Measurements from ENCODE around the gene KLK12.

Gene KLK12

DNA sequence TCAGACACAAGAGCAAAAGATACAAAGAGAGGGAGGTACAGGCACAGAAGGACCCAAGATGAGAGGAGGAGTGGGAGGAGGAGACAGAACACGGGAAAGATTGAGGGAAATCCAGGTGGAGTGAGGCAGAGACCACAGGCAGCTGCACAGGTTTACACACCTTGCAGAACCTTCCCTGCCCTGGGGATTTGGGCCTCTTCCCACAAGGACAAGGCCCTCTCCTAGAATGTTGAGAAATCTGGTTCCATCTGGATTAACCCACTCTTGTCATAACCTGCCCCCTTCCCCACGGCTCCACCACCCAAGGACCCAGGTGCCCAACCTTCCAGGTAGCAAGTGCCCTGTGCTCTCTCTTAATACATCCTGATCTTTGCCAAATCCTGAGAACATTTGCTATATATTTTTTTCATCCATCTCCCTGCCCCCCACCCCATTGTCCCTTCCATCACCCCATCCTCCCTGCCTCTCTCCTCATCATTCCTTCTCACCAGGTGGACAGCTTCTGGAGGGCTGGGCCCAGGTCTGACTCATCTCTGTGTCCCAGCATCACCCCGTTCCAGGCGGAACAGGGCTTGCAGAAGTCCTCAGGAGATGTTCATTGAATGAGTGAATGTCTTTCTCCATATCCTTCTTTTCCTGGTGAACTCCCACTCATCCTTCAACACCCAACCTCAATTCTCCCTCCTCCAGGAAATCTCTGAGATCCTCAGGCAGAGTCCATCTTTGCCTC lies 24.6 kb downstream of the KLK12 start:
- no peaks in the 10 kb centered on the region for H3K9me3 Mint-ChIP-seq
- ATAC-seq (no peak), DNase-seq (ENCODE audit: low spot score in 2 of 2) (no peak)
- no peak overlapping the region for H3K4me3 Mint-ChIP-seq
- peaks cover 4% of the 10 kb centered on the region for H3K36me3 Mint-ChIP-seq
- no peaks in the 10 kb centered on the region for H3K4me1 Mint-ChIP-seq
- no peak overlapping the region for H3K27ac Mint-ChIP-seq

DNA sequence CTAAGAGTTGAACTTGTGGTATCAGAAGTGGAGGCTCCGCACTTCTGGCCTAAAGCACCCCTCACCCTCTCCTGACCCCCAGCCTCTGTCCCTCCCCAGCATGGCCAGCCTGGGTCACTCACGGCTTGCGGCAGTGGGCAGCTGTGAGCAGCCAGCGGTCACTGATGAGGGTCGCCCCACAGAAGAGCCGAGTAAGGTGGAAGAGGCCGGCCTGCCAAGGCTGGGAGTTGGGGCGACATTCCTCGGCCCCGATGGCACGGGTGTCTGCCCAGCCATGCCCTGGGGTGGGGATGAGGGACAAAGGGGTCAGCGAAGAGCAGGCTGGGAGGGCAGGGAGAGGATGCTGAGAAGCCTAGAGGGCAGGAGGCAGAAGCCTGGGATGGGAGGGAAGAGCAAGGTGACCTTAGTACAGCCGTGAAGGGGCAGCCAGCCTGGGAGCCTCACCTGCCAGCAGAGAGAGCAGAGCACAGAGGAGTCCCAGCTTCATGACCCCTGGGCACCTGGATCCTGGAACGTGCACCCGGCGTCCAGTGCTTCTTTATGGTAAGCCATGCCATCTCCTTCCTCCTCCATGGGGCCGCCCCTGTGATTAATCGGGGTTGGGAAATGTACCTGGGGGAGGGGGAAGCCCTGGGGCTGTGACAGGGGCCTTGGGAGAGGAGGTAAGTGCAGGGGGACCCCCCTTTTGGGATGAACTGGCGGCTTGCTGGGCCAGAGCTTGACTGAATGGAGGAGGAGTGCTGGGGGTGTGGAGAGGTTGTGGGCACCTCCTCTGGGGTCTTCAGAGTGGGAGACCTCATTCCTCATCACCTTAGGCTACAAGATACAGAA lies 25.5 kb downstream of the KLK12 start:
- no peak overlapping the region for H3K4me3 Mint-ChIP-seq
- ATAC-seq (peak; percentile 40), DNase-seq (ENCODE audit: low spot score in 2 of 2) (no peak)
- no peaks in the 10 kb centered on the region for H3K4me1 Mint-ChIP-seq
- no peaks in the 10 kb centered on the region for H3K36me3 Mint-ChIP-seq
- no peaks in the 10 kb centered on the region for H3K9me3 Mint-ChIP-seq
- no peak overlapping the region for H3K27ac Mint-ChIP-seq

DNA sequence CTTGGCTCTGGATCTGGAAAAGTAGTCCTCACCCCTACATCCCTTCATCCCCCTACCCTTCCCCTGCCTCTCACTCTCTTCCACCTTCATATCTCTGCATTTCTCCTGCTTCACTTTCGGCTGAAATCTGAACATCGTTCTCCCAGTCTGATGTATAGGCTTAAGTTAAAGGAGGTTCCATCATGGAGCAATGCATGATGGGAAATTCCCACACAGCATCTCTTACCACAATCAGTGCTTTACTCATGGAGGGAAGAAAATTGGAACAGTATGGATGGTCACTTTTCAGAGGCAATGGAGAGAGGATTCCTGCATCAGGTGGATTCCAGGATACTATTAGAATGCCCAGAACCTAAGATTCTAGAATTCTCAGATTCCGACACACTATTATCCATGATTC lies 27.3 kb downstream of the KLK12 start:
- no peaks in the 10 kb centered on the region for H3K9me3 Mint-ChIP-seq
- H3K4me1 Mint-ChIP-seq: no peaks in the 10 kb centered on the region
- no peak overlapping the region for H3K27ac Mint-ChIP-seq
- ATAC-seq: no peak
- no peak for DNase-seq (ENCODE audit: low spot score in 2 of 2)
- H3K4me3 Mint-ChIP-seq: no peak overlapping the region
- no peaks in the 10 kb centered on the region for H3K36me3 Mint-ChIP-seq

DNA sequence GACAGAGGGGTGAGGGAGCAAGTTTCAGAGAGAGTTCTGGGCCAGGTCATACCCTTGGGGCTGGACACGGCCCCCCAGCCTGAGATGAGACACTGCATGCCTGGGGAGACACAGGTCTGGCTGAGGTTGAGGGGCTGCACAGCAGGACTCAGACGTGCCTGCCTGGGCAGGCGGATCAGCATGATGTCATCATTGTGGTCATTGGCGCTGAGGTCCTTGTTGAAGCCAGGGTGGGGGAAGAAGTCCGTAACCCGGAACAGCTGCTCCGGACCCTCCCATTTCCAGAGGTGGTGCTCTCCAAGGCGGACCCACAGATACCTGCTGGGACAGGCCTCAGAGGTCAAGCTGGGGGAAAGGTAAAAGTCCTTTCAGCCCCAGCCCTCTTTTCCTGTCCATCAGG lies 28.4 kb downstream of the KLK12 start:
- H3K9me3 Mint-ChIP-seq: no peaks in the 10 kb centered on the region
- DNase-seq (ENCODE audit: low spot score in 2 of 2): no peak
- no peak overlapping the region for H3K27ac Mint-ChIP-seq
- H3K36me3 Mint-ChIP-seq: no peaks in the 10 kb centered on the region
- no peak for ATAC-seq
- H3K4me3 Mint-ChIP-seq: no peak overlapping the region
- H3K4me1 Mint-ChIP-seq: no peaks in the 10 kb centered on the region

DNA sequence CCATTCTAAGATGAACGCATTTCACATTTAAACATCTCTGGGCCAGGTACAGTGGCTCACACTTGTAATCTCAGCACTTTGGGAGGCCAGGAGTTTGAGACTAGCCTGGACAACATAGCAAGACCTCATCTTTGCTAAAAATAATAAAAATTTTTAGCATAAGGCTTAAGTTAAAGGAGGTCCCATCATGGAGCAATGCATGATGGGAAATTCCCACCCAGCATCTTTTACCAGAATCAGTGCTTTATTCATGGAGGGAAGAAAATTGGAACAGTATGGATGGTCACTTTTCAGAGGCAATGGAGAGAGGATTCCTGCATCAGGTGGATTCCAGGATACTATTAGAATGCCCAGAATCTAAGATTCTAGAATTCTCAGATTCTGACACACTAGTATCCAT lies 29.6 kb downstream of the KLK12 start:
- DNase-seq (ENCODE audit: low spot score in 2 of 2) (no peak), ATAC-seq (no peak)
- H3K9me3 Mint-ChIP-seq: no peaks in the 10 kb centered on the region
- H3K4me1 Mint-ChIP-seq: no peaks in the 10 kb centered on the region
- no peak overlapping the region for H3K27ac Mint-ChIP-seq
- no peaks in the 10 kb centered on the region for H3K36me3 Mint-ChIP-seq
- H3K4me3 Mint-ChIP-seq: no peak overlapping the region

DNA sequence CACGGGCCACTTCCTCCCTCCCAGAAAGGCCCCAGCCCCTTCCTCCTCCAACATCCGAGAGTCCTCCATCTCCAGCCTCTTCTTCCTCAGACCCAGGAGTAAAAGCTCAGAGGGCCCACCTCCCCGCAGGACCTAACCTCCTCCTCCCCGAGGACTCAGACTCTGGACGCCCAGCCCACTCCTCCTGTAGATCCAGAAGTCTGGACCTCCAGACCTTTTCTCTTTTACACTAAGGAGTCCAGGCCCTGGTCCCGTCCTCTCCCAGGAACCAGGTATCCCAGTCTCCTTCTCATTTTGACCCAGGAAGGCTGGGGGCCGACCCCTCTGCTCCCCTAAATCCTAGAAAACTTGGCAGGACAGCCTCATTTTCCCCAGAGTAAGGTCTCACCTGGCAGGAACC lies 31.5 kb downstream of the KLK12 start:
- no peaks in the 10 kb centered on the region for H3K36me3 Mint-ChIP-seq
- H3K27ac Mint-ChIP-seq: peak overlapping the region; percentile 69
- no peaks in the 10 kb centered on the region for H3K9me3 Mint-ChIP-seq
- ATAC-seq: no peak
- no peak for DNase-seq (ENCODE audit: low spot score in 2 of 2)
- no peaks in the 10 kb centered on the region for H3K4me1 Mint-ChIP-seq
- H3K4me3 Mint-ChIP-seq: no peak overlapping the region

DNA sequence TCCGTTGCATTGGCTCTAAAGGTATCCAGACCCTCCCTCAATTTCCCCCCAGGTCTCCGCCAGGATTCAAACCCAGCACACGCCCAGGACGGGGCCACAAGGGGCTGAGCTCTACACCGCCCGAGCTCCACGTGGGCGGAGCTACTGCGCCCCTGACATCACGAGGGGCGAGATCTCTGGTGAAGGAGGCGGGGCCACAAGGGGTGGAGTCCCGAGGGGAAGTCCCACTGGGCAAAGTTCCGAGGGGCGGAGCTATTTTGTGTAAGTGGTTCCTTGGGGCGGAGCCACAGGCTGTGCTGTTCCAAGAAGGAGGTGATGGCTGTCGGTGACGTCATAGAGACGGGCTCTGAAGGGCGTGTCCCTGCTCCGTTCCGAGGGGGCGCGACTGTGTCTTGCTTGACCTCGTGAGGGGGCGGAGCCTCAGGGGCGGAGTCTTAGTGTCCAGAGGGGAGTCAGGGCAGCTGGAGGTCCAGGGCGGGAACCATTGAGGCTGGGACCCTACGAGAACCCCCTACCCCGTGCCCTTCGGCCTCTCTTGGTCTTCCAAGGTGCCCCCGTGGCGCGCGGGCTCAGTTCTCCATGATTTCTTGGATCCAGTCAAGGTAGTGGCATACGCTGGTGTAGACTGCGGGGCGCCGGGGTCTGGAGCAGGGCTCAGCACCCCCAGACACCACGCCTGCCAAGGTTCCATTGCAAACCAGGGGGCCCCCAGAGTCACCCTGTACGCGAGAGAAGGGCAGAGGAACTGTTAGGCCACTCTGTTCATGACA lies 32.1 kb downstream of the KLK12 start:
- H3K4me1 Mint-ChIP-seq: no peaks in the 10 kb centered on the region
- H3K27ac Mint-ChIP-seq: peak overlapping the region; percentile 69
- DNase-seq (ENCODE audit: low spot score in 2 of 2) (no peak), ATAC-seq (no peak)
- no peaks in the 10 kb centered on the region for H3K36me3 Mint-ChIP-seq
- no peak overlapping the region for H3K4me3 Mint-ChIP-seq
- no peaks in the 10 kb centered on the region for H3K9me3 Mint-ChIP-seq

DNA sequence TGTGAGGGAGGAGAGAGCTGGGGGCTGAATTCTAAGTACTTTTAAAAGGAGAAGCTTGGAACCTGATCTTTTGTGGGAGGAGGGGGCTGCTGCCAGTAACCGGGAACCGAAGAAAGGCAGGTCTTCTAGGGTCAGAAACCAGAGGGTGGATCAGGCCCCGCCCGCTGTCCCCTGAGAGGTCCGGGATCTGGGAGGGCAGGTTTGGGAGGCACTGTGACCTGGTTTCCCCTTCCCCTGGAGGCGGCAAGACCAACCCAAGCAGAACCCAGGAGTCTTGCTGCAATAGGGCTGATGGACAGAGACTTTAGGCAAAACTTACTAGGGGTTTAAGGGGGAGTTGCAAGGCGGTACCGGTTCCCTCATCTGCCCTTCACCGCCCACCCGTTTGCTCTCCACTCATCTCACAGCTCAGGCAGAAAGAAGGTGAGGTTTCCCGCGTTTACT lies 32.7 kb downstream of the KLK12 start:
- H3K27ac Mint-ChIP-seq: no peak overlapping the region
- H3K4me3 Mint-ChIP-seq: no peak overlapping the region
- H3K4me1 Mint-ChIP-seq: no peaks in the 10 kb centered on the region
- ATAC-seq: no peak
- H3K9me3 Mint-ChIP-seq: no peaks in the 10 kb centered on the region
- no peak for DNase-seq (ENCODE audit: low spot score in 2 of 2)
- H3K36me3 Mint-ChIP-seq: no peaks in the 10 kb centered on the region

DNA sequence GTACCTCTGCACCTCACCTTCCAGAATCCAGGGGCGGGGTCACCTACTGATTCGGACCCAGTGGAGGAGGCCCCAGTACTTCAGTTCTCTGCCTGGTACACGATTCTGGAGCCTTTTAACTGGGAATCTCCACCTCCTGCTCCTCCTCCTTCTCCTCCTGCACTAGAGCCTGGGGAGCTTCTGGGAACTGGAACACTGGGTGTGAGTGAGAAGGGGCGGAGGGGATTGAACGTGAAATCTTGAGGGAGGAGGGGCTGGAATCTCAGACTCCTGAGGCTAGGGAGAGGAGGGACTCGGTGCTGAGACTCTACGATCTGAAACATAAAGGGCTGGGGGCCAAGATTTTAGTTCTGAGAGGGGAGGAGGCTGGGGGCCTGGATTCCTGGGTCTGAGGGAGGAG lies 33.3 kb downstream of the KLK12 start, which contains the start of gene KLK8:
Gene KLK8 (minus strand): TSS at position 90 of the 400 bp plus-strand sequence. CDS start 437 bp downstream, outside the sequence.
- no peaks in the 10 kb centered on the region for H3K4me1 Mint-ChIP-seq
- H3K4me3 Mint-ChIP-seq: no peak within 1 kb of the TSS
- H3K27ac Mint-ChIP-seq: no peak within 1 kb of the TSS
- ATAC-seq: no peak
- H3K36me3 Mint-ChIP-seq: no peaks in the 10 kb centered on the region
- no peaks in the 10 kb centered on the region for H3K9me3 Mint-ChIP-seq
- DNase-seq (ENCODE audit: low spot score in 2 of 2): no peak

DNA sequence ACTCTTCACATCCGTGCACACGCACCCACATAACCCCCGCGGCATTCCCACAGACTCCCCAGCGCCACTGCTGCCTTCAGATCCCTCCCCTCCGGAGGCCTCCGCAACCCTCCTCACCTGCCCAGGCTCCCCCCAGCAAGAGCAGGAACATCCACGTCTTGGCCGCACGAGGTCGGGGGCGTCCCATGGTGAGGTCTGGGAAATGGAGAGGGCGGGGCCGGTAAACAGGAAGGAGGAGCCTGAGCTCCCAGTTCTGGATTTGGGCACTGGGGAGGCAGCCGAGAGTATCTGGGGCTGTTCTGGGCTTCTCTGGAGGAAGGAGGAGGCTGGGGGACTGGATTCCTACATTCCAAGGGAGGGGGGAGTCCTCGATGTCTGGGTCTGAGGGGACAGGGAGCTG lies 33.8 kb downstream of the KLK12 start:
- ATAC-seq (no peak), DNase-seq (ENCODE audit: low spot score in 2 of 2) (no peak)
- no peaks in the 10 kb centered on the region for H3K9me3 Mint-ChIP-seq
- no peaks in the 10 kb centered on the region for H3K4me1 Mint-ChIP-seq
- H3K36me3 Mint-ChIP-seq: no peaks in the 10 kb centered on the region
- no peak overlapping the region for H3K4me3 Mint-ChIP-seq
- H3K27ac Mint-ChIP-seq: no peak overlapping the region

DNA sequence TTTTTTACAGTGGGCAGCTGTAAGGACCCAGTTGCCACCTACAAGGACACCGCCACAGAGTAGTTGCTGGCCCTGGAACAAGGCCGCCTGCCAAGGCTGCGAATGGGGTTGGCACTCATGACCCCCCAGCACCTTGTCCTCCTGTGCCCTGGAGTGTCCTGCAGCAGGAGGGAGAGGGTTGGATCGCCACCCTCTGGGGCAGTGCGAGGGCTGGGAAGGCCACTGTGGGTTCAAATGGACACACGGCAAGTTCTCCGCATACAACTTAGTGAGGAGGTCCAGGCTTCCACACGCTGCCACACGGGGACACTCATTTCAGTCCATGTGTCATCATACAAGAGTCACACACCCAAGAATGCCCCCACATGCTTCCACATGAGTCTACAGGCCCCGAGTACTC lies 34.4 kb downstream of the KLK12 start:
- no peak for ATAC-seq
- no peaks in the 10 kb centered on the region for H3K4me1 Mint-ChIP-seq

DNA sequence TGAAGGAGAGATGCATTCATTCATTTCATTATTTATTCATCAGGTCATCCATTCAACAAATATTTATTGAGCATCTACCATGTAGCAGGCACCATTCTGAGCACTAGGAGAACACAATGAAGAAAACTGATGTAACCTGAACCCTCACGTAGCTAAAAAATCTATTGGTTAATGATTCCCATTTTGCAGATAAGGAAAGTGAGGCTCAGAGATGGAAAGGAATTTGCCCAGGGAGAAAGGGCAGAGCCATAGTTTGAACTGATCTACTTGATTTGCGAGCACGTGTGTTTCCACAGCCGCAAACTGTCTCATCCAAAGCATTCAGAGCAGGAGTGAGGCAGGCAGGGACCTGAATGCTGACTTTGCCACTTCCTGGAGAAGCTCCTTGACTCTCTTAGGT lies 36.1 kb downstream of the KLK12 start:
- Mint-ChIP-seq H3K9me3 (no peaks in the 10 kb centered on the region), H3K36me3 (no peaks in the 10 kb centered on the region), H3K4me3 (no peak overlapping the region), H3K4me1 (no peaks in the 10 kb centered on the region), H3K27ac (no peak overlapping the region)
- no peak for DNase-seq (ENCODE audit: low spot score in 2 of 2)
- no peak for ATAC-seq

More for the DNA sequence above, 34.4 kb downstream of the KLK12 start:
- H3K27ac Mint-ChIP-seq: no peak overlapping the region
- H3K4me3 Mint-ChIP-seq: no peak overlapping the region
- DNase-seq (ENCODE audit: low spot score in 2 of 2): no peak
- no peaks in the 10 kb centered on the region for H3K9me3 Mint-ChIP-seq
- H3K36me3 Mint-ChIP-seq: no peaks in the 10 kb centered on the region

DNA sequence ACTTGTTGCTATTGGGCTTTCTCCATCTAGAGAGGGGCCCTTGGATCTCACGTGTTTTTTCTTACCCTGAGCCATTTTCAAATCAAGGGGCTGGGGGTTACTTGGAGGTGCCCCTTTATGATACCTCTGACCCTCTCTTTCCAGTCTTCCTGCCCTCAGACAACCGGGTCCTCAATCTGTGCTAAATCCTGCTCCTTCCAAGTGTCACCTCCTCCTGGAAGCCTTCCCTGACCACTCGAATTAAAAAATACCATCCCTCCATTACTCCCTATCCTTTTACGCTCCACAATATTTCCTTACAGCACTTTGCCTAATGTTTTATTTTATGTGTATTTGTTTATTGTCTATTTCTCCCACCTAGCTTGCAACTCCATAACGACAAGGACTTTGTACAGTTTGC lies 36.7 kb downstream of the KLK12 start:
- H3K4me3 Mint-ChIP-seq: no peak overlapping the region
- no peaks in the 10 kb centered on the region for H3K36me3 Mint-ChIP-seq
- H3K9me3 Mint-ChIP-seq: no peaks in the 10 kb centered on the region
- DNase-seq (ENCODE audit: low spot score in 2 of 2) (no peak), ATAC-seq (no peak)
- H3K27ac Mint-ChIP-seq: no peak overlapping the region
- no peaks in the 10 kb centered on the region for H3K4me1 Mint-ChIP-seq

DNA sequence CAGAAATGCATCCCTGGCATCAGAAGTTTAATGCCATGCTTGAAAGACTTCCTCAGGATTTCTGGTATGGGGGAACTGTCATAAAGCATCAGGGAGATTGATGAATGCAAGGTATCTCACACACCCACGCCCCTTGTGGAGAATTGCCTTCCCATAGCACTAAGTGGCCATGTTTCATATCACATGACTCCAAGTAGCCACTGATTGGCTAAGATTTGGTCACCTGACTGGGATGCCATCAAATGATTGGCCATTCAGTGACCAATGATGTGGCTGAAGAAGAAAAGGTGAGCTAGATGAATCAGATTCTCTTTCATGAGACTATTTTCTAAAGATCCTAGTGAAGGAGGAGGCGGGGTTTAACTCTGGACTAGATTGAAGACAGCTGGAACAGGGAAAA lies 40.7 kb downstream of the KLK12 start:
- ATAC-seq (no peak), DNase-seq (ENCODE audit: low spot score in 2 of 2) (no peak)
- H3K4me3 Mint-ChIP-seq: no peak overlapping the region

DNA sequence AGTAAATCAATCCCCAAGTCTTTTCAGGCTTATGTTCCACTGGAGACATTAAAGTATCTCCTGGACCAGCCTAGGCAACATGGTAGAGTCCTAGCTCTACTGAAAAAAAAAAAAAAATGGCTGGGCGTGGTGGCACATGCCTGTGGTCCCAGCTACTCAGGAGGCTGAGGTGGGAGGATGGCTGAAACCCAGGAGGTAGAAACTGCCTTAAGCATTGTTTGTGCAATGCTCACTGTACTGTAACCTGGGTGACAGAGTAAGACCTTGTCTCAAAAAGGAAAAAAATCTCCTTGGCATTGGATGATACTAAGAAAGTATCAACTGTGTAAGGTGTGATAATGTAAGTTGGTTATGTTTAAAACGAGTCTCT lies 42.2 kb downstream of the KLK12 start:
- no peak overlapping the region for H3K4me3 Mint-ChIP-seq
- no peaks in the 10 kb centered on the region for H3K36me3 Mint-ChIP-seq
- ATAC-seq: no peak
- no peak for DNase-seq (ENCODE audit: low spot score in 2 of 2)
- no peaks in the 10 kb centered on the region for H3K9me3 Mint-ChIP-seq
- no peaks in the 10 kb centered on the region for H3K4me1 Mint-ChIP-seq
- no peak overlapping the region for H3K27ac Mint-ChIP-seq

More for the DNA sequence above, 40.7 kb downstream of the KLK12 start:
- H3K36me3 Mint-ChIP-seq: no peaks in the 10 kb centered on the region
- no peak overlapping the region for H3K27ac Mint-ChIP-seq
- H3K9me3 Mint-ChIP-seq: no peaks in the 10 kb centered on the region
- no peaks in the 10 kb centered on the region for H3K4me1 Mint-ChIP-seq
